Heart right ventricle (tissue), 16 donors: ENCODE results near the gene FAM204A. TPM values are rescaled to one million over a fixed set of nuclear protein-coding genes. Genes with fewer than 3 reads are reported as not detected.

Experiments used
- ATAC-seq, 8 donors: fragments of 200-7000 bp; cut with Tn5 transposase; one replicate each; pipeline ENCODE4 v1.9.1; 2020; ENCODE audit warnings: mild to moderate bottlenecking in 8 of 8, moderate library complexity in 8 of 8, moderate number of reproducible peaks in 1 of 8
- DNase-seq, 2 donors: peaks; one replicate each; pipeline ENCODE4 v3.0.0-alpha.2; 2020
- H3K27ac ChIP-seq, 10 donors: fragments of 200-600 bp; sonication (generic) in 2 of 10; one replicate each; pipeline versions ENCODE4 v1.5.0 to v1.8.0; 2020 to 2022; ENCODE audit warnings: mild to moderate bottlenecking in 3 of 10
- H3K27me3 ChIP-seq, 7 donors: fragments of 200-600 bp; one replicate each; pipeline ENCODE4 v1.8.0; 2021 to 2022; ENCODE audit warnings: mild to moderate bottlenecking in 2 of 7
- H3K36me3 ChIP-seq, 9 donors: fragments of 200-600 bp; sonication (generic) in 1 of 9; one replicate each; pipeline versions ENCODE4 v1.5.0 to v1.8.0; 2020 to 2022; ENCODE audit warnings: mild to moderate bottlenecking in 2 of 9
- H3K4me1 ChIP-seq, 9 donors: fragments of 200-600 bp; sonication (generic) in 1 of 9; one replicate each; pipeline versions ENCODE4 v1.5.0 to v1.8.0; 2020 to 2022; ENCODE audit warnings: mild to moderate bottlenecking in 4 of 9
- H3K4me3 ChIP-seq, 10 donors: fragments of 200-600 bp; sonication (generic) in 2 of 10; one replicate each; pipeline versions ENCODE4 v1.5.0 to v1.8.0; 2020 to 2022; ENCODE audit warnings: mild to moderate bottlenecking in 7 of 10, moderate library complexity in 2 of 10
- H3K9me3 ChIP-seq, 11 donors: fragments of 200-600 bp in 10 of 11; sonication (generic) in 2 of 11; one replicate each; pipeline versions ENCODE4 v1.5.0 to v1.8.0; 2013 to 2022; ENCODE audit warnings: mild to moderate bottlenecking in 2 of 11, control low read depth in 1 of 11, moderate library complexity in 1 of 11
- WGBS, 2 donors: extraction: QIAGEN DNeasy Blood & Tissue Kit; methylation state at CpG; one replicate each; pipeline ENCODE4 v1.1.7; 2013; ENCODE audit warnings: inconsistent platforms in 1 of 2; 5-methylcytosine and 5-hydroxymethylcytosine counted together
- intact Hi-C, 10 donors: fragments of 100-400 bp; cut with DNase I; formaldehyde crosslinking; loops; one replicate each; pipeline versions ENCODE4 v1.11.1 to v1.14.2; 2022
- polyA plus RNA-seq, 2 donors: library from polyadenylated mRNA; stranded (reverse); fragments of 200-250 nt; gene quantifications; one replicate each; pipeline ENCODE4 v1.2.3, GENCODE V29; 2013
- total RNA-seq, 10 donors: library from RNA; stranded (reverse); fragmentation: NEBNext Ultra II Directional in 3 of 10; extraction: Animal tissue kit (Norgen Biotek cat#: 25700) in 3 of 10; gene quantifications; one replicate each; pipeline versions ENCODE4 v1.2.1 to v1.2.4, GENCODE V29; 2021 to 2023
- TF ChIP-seq, protein P1 (sequence below), 9 donors: fragments of 200-600 bp; sonication (generic) in 2 of 9; IDR thresholded peaks; one replicate each; pipeline versions ENCODE4 v1.5.0 to v1.8.0; 2021 to 2022; ENCODE audit warnings: antibody characterized with exemption in 9 of 9, mild to moderate bottlenecking in 5 of 9, moderate library complexity in 1 of 9
- donor health status: Arrhythmogenic right ventricular cardiomyopathy.
- donor health status: ischemic (EF 13 %, LVEDD 7.1; RV severe dilation, severe dysfunction).
- donor health status: healthy with polysubstance abuse.
- donor health status: DM: no; HTN: yes; CAD: no.
- donor health status: DM: no; HTN: no; CAD: no.
- donor health status: ischemic (EF 25% LVEDD 6.9; RV normal size, moderate dysfunction).
- donor health status: ischemic (EF 25% LVEDD 5.7; RV mildly dilated, moderate dysfunction).
- donor health status: healthy.
- donor health status: DM: yes; HTN: yes; CAD: no.
- donor health status: Ischemic cardiomyopathy.
- donor health status: ischemic (EF 35%, LVEDD 5.7; RV mildly dilated, moderate dysfunction).
- donor health status: nonischemic (EF 11% LVEDD 7.7; RV severe dilation, severe dysfunction).
- donor health status: DM: yes; HTN: yes; CAD: no.
- donor health status: PGD.
- donor health status: ischemic (EF 29% LVEDD 5.4; RV normal size, mild dysfunction).
- donor health status: nonischemic (EF 23%, LVEDD 6.1; RV moderate dilation, normal function).

The FAM204A gene
- total and polyA plus RNA-seq, 12 donors: 29.0 to 77.7 (median 62.9) TPM

DNA sequence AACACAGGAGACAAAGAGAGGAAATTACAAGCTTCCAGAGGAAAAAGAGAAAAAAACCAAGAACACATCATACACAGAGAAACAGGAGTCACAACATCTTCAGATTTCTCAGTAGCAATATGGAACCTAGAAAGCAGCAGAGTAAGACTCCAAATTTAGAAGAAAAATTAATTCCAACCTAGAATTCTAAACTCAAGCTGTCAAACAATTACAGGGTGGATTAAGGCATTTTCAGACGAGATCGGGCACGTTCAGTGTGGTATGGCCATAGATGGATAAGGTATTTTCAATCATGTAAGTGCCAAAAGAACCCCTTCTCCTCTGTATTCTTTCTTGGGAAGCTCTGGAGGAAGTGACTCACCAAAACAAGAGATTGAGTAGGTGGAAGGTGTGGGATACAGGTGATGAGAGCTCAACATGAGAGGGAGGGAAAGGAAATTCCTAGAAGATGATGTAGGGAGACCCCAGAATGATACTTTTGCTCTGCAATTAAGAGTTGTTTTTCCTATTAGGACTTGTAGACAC, 51.6 kb downstream of the FAM204A start:
- intact Hi-C loops: no loop called here
- WGBS, 2 donors: 78 to 83% methylated on average over 3 of the region's 3 CpGs

DNA sequence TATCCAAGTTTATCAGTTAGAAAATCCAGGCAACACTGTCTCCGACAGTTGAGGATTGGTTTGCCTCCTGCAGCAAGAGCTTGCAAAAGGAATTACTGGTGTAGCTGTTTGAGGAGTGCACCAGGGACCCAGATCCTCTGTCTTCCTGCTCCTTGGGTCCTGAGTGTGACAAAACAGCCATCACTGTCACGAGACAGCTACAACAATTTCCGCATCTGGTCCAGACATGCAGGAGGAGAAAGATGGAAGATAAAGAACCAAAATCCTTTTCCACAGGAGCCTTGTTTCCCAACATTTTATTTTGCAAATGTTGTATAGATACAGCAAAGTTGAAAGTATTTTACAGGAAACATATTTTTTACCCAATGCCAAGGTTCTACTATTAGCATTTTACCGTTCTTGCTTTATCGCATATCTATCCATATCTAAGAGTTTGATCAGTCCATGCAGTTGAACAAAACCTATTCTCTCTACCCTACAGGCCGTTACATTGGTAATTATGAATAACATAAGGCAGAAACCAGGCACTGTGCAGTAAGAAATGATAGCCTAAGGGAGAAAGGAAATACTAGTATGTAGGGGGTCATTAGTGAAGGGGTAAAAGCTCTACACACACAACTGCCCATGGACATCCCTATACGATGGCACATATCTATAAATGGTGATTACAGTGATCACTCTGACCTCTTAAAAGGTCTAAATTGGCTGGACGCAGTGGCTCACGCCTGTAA, 54.9 kb downstream of the FAM204A start:
- H3K9me3 ChIP-seq: peaks cover 0 to 11% (median 0%) of the 10 kb centered on the region in 11 donors
- no peak overlapping the region for H3K4me3 ChIP-seq
- H3K27ac ChIP-seq: no peak overlapping the region
- intact Hi-C loops: no loop called here
- 80 to 82% methylated on average over 9 of the region's 9 CpGs for WGBS, 2 donors
- H3K4me1 ChIP-seq: no peaks in the 10 kb centered on the region
- H3K27me3 ChIP-seq: peaks cover 0 to 36% (median 27%) of the 10 kb centered on the region in 7 donors
- TF ChIP-seq, protein P1, sequence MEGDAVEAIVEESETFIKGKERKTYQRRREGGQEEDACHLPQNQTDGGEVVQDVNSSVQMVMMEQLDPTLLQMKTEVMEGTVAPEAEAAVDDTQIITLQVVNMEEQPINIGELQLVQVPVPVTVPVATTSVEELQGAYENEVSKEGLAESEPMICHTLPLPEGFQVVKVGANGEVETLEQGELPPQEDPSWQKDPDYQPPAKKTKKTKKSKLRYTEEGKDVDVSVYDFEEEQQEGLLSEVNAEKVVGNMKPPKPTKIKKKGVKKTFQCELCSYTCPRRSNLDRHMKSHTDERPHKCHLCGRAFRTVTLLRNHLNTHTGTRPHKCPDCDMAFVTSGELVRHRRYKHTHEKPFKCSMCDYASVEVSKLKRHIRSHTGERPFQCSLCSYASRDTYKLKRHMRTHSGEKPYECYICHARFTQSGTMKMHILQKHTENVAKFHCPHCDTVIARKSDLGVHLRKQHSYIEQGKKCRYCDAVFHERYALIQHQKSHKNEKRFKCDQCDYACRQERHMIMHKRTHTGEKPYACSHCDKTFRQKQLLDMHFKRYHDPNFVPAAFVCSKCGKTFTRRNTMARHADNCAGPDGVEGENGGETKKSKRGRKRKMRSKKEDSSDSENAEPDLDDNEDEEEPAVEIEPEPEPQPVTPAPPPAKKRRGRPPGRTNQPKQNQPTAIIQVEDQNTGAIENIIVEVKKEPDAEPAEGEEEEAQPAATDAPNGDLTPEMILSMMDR (IDR thresholded peaks at IDR 0.05): no peak
- ATAC-seq (no peak), DNase-seq (no peak)
- no peaks in the 10 kb centered on the region for H3K36me3 ChIP-seq

More for the DNA sequence above, 51.6 kb downstream of the FAM204A start:
- Histone ChIP-seq H3K4me1 (no peaks in the 10 kb centered on the region), H3K9me3 (peaks cover 0 to 11% (median 0%) of the 10 kb centered on the region in 11 donors), H3K27ac (no peak overlapping the region), H3K4me3 (no peak overlapping the region), H3K36me3 (no peaks in the 10 kb centered on the region), H3K27me3 (peaks cover 0 to 33% (median 18%) of the 10 kb centered on the region in 7 donors)
- no peak for ATAC-seq
- no peak for DNase-seq
- TF ChIP-seq, protein P1 (IDR thresholded peaks at IDR 0.05): no peak

DNA sequence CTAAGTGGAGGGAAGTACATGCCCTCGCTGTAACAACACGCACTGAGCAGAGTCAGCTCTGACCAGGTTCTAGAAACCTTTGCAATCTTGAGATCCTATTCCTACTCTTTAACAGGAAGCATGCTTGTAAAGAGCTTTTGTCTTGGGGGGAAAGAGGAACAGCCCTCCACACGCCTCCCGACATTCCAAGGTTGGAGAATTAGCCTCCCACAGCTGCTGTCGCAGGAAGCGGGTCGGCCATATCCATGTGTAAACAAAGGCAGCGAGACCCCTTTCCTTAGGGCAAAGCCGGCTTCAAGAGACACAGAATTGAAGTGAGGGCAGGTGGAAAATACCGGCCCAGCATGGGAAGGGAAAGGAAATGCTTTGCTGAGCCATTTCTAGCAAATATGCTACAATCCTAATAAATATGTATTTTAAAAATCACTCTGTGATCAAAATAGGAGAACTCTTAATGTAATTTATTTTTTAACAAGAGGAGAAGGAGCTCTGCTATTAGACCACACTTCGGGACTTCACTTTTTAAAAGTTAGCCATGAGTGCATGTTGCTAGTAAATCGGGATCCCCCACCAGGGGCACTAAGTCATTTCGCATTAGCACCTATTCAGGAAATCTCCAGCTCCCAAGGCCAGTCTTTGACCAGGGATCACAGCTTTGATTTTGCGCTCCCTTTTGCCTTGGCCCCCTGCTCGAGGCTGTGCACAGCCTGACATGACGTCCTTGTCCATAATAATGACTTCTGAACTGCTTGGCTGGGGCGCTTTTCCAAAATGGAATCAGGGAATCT, 55.9 kb downstream of the FAM204A start:
- H3K36me3 ChIP-seq: no peaks in the 10 kb centered on the region
- H3K4me1 ChIP-seq: no peaks in the 10 kb centered on the region
- DNase-seq (no peak), ATAC-seq (no peak)
- 49 to 53% methylated on average over 17 of the region's 17 CpGs for WGBS, 2 donors
- H3K4me3 ChIP-seq: no peak overlapping the region
- TF ChIP-seq, protein P1 (IDR thresholded peaks at IDR 0.05): no peak
- peaks cover 0 to 36% (median 24%) of the 10 kb centered on the region in 7 donors for H3K27me3 ChIP-seq
- H3K9me3 ChIP-seq: peaks cover 0 to 11% (median 0%) of the 10 kb centered on the region in 11 donors
- no peak overlapping the region for H3K27ac ChIP-seq
- intact Hi-C loops: no loop called here

DNA sequence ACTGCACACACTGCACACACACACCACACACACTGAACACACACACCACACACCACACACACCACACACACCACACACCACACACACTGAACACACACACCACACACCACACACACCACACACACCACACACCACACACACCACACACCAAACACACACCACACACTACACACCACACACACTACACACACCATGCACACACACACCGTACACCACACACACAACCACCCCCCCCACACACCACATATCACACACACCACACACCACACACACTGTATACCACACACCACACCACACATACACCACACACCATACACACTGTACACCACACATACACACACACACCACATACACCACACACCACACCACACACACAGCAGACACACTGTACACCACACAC, 59.5 kb downstream of the FAM204A start:
- peaks cover 0 to 34% (median 18%) of the 10 kb centered on the region in 7 donors for H3K27me3 ChIP-seq
- peaks cover 0 to 16% (median 5%) of the 10 kb centered on the region in 11 donors for H3K9me3 ChIP-seq
- H3K4me1 ChIP-seq: no peaks in the 10 kb centered on the region
- no peak overlapping the region for H3K27ac ChIP-seq
- 97 to 100% methylated on average over 1 of the region's 1 CpG for WGBS, 2 donors
- TF ChIP-seq, protein P1 (IDR thresholded peaks at IDR 0.05): no peak
- DNase-seq (no peak), ATAC-seq (no peak)
- no peaks in the 10 kb centered on the region for H3K36me3 ChIP-seq
- intact Hi-C loops: no loop called here
- H3K4me3 ChIP-seq: no peak overlapping the region
